Measurements from ENCODE around the gene TP73. TPM values are rescaled to one million over a fixed set of nuclear protein-coding genes. Genes with fewer than 3 reads are reported as not detected.

Gene TP73
- total RNA-seq, 1 experiment from 2014 or later: 19.2 TPM

DNA sequence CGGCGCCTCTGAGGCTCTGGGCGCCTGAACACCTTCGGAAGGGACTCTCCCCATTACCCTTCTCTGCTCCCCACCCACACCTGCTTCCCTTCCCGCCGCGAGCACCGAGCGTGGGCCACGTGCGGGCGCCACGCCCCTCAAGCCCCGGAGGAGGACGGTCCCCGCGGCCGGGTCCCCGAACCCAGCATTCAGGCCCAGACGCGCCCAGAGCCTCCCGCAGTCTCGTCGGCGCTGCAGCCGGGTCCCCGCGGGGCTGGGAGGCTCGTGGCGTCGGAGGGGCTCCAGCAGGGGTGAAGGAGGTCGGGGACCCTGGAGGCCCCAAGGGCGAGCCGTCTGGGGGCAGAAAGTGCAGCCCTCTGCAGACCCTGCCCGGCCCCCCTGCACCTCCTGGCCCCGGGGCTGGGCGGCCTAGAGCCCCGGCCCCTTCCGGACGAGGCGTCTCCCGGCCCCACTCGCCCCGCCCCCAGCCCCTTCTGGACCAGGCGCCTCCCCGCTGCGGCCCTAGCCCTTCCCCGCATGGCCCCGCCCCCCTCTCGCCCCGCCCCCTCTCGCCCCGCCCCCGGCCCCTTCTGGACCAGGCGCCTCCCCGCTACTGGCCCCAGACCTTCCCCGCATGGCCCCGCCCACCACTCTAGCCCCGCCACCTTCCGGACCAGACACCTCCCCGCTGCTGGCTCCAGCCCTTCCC lies 119.9 kb downstream of the TP73 start:
- no peaks in the 10 kb centered on the region for H3K36me3 ChIP-seq (ENCODE audit: control insufficient read depth in 1 of 2, insufficient read depth in 2 of 2, low read length in 2 of 2)
- peak; percentile 45; the same call in 1 of the 2 replicates for TF ChIP-seq ZFX (IDR thresholded peaks at IDR 0.05)
- no peak for TF ChIP-seq REST (IDR thresholded peaks at IDR 0.05; ENCODE audit: low read depth)
- TF ChIP-seq EZH2 (IDR thresholded peaks at IDR 0.05): no peak
- TF ChIP-seq ELF1 (IDR thresholded peaks at IDR 0.05; ENCODE audit: borderline replicate concordance, low read depth): no peak
- TF ChIP-seq, protein P1, sequence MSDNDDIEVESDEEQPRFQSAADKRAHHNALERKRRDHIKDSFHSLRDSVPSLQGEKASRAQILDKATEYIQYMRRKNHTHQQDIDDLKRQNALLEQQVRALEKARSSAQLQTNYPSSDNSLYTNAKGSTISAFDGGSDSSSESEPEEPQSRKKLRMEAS (IDR thresholded peaks at IDR 0.05): peak; percentile 78
- TF ChIP-seq POLR2AphosphoS5 (IDR thresholded peaks at IDR 0.05; ENCODE audit: low read depth, low read length): peak; percentile 64
- TF ChIP-seq ZBTB33 (IDR thresholded peaks at IDR 0.05; ENCODE audit: extremely low read depth, insufficient replicate concordance, low read length): no peak
- TF ChIP-seq SP1 (IDR thresholded peaks at IDR 0.05; ENCODE audit: low read depth): no peak
- TF ChIP-seq TCF7L2 (IDR thresholded peaks at IDR 0.05; ENCODE audit: borderline replicate concordance, extremely low read depth, insufficient read depth, insufficient read length): no peak
- TF ChIP-seq ATF3 (IDR thresholded peaks at IDR 0.05): no peak
- TF ChIP-seq FOSL1 (IDR thresholded peaks at IDR 0.05; ENCODE audit: low read depth): no peak
- no peak for TF ChIP-seq SRF (IDR thresholded peaks at IDR 0.05; ENCODE audit: low read depth)
- TF ChIP-seq, protein P2, sequence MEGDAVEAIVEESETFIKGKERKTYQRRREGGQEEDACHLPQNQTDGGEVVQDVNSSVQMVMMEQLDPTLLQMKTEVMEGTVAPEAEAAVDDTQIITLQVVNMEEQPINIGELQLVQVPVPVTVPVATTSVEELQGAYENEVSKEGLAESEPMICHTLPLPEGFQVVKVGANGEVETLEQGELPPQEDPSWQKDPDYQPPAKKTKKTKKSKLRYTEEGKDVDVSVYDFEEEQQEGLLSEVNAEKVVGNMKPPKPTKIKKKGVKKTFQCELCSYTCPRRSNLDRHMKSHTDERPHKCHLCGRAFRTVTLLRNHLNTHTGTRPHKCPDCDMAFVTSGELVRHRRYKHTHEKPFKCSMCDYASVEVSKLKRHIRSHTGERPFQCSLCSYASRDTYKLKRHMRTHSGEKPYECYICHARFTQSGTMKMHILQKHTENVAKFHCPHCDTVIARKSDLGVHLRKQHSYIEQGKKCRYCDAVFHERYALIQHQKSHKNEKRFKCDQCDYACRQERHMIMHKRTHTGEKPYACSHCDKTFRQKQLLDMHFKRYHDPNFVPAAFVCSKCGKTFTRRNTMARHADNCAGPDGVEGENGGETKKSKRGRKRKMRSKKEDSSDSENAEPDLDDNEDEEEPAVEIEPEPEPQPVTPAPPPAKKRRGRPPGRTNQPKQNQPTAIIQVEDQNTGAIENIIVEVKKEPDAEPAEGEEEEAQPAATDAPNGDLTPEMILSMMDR (IDR thresholded peaks at IDR 0.05 in 2 of 3, conservative IDR thresholded peaks at IDR 0.05 in 1 of 3; ENCODE audit: borderline replicate concordance in 1 of 3, insufficient read depth in 1 of 3, low read depth in 2 of 3, low read length in 2 of 3): no peak
- TF ChIP-seq RAD21 (IDR thresholded peaks at IDR 0.05; ENCODE audit: low read depth): no peak
- no peak for TF ChIP-seq CEBPB (IDR thresholded peaks at IDR 0.05; ENCODE audit: low read depth)
- TF ChIP-seq EGR1 (IDR thresholded peaks at IDR 0.05; ENCODE audit: low read depth): no peak
- TF ChIP-seq YY1 (IDR thresholded peaks at IDR 0.05; ENCODE audit: extremely low read depth, insufficient replicate concordance, low read depth, low read length): no peak
- TF ChIP-seq JUND (IDR thresholded peaks at IDR 0.05): no peak
- no peak for TF ChIP-seq EZH2phosphoT487 (IDR thresholded peaks at IDR 0.05; ENCODE audit: borderline replicate concordance)
- TF ChIP-seq POLR2A (IDR thresholded peaks at IDR 0.05; ENCODE audit: borderline replicate concordance, extremely low read depth, insufficient read depth, insufficient read length): no peak
- no peaks in the 10 kb centered on the region for H4K20me1 ChIP-seq (ENCODE audit: insufficient read depth)
- BruUV-seq (replicated peaks): no TSS peak
- H3K27me3 ChIP-seq (ENCODE audit: insufficient read depth, low read length): no peaks in the 10 kb centered on the region
- H3K4me1 ChIP-seq (ENCODE audit: control insufficient read depth in 1 of 2, insufficient read depth in 2 of 2, low read length in 2 of 2): peaks cover 31 to 44% of the 10 kb centered on the region in 2 experiments
- no peaks in the 10 kb centered on the region for H3K9me2 ChIP-seq (ENCODE audit: insufficient read depth)
- peak overlapping the region; percentile 64 for H3K9ac ChIP-seq (ENCODE audit: low read length)
- H3K4me2 ChIP-seq (ENCODE audit: low read length): peak overlapping the region; percentile 87
- H3K4me3 ChIP-seq (replicated peaks in 1 of 2; ENCODE audit: low read depth in 1 of 2, low read length in 2 of 2): peak overlapping the region; percentile 52 to 67
- ChIA-PET CTCF (no interaction called here), RAD21 (ENCODE audit: low non-redundant PET in 1 of 2, low total read pairs in 2 of 2, uncharacterized antibody in 2 of 2, unreplicated experiment in 2 of 2) (no interaction called here), POLR2A (no interaction called here)
- intact Hi-C loops (cut with micrococcal nuclease): no loop called here
- no peaks in the 10 kb centered on the region for H3K9me3 ChIP-seq (ENCODE audit: control insufficient read depth in 1 of 2, insufficient read depth in 1 of 2, low read depth in 1 of 2, low read length in 2 of 2)
- DNase-seq (ENCODE audit: low read depth, low spot score) (peak; percentile 65), ATAC-seq (peak; percentile 82)
- H2AFZ ChIP-seq (ENCODE audit: low read depth, low read length, poor library complexity, severe bottlenecking): no peak overlapping the region
- no peaks in the 10 kb centered on the region for H3K79me2 ChIP-seq (ENCODE audit: insufficient read depth, low read length)
- H3K27ac ChIP-seq (ENCODE audit: low read depth, low read length): peak overlapping the region; percentile 69; the same call in 1 of the 2 replicates
